GM18519 (cell line): Measurements from ENCODE around the gene PLK1.
"Not testable (repeated sequence)": the region's sequence is repeated elsewhere in the genome, so short reads cannot be mapped to it uniquely, and the experiment has no call there.

Experiments used
- ATAC-seq: cut with Tn5 transposase; IDR thresholded peaks from one replicate; pipeline ENCODE4 v1.9.1; 2021; ENCODE audit warnings: mild to moderate bottlenecking, moderate library complexity; ENCODE audit not compliant: unreplicated experiment, low FRiP score

The PLK1 gene

GRCh38 chr16:23705517-23705902 lies 26.8 kb downstream of the PLK1 start:
- ATAC-seq = no peak

GRCh38 chr16:23706439-23706838 lies 27.8 kb downstream of the PLK1 start:
- no peak for ATAC-seq

GRCh38 chr16:23709536-23709935 lies 30.8 kb downstream of the PLK1 start:
- ATAC-seq = no peak

GRCh38 chr16:23710008-23710407 lies 31.3 kb downstream of the PLK1 start:
- no peak for ATAC-seq

- no peak for ATAC-seq
Measured at GRCh38 chr16:23710504-23710903, 31.8 kb downstream of the PLK1 start.

GRCh38 chr16:23711785-23712184 lies 33.1 kb downstream of the PLK1 start:
- ATAC-seq = no peak

GRCh38 chr16:23712976-23713375 lies 34.3 kb downstream of the PLK1 start, which contains the start of gene ERN2:
Gene ERN2 (minus strand): TSS chr16:23713222. CDS start chr16:23713187, 35 bp downstream.
- ATAC-seq = no peak

- no peak for ATAC-seq
Measured at GRCh38 chr16:23716484-23716883, 37.8 kb downstream of the PLK1 start.

GRCh38 chr16:23722613-23723240 lies 44.0 kb downstream of the PLK1 start:
- not testable (repeated sequence) for ATAC-seq

- ATAC-seq = no peak
Measured at GRCh38 chr16:23724096-23724784, 45.6 kb downstream of the PLK1 start.

- ATAC-seq = no peak
Measured at GRCh38 chr16:23724785-23725131, 46.1 kb downstream of the PLK1 start.

GRCh38 chr16:23726710-23727109 lies 48.0 kb downstream of the PLK1 start:
- no peak for ATAC-seq

GRCh38 chr16:23728112-23728477 lies 49.4 kb downstream of the PLK1 start:
- ATAC-seq = no peak

- no peak for ATAC-seq
Measured at GRCh38 chr16:23729503-23730424, 51.1 kb downstream of the PLK1 start.

- ATAC-seq = no peak
Measured at GRCh38 chr16:23734176-23734893, 55.6 kb downstream of the PLK1 start.

- not testable (repeated sequence) for ATAC-seq
Measured at GRCh38 chr16:23737423-23738028, 58.8 kb downstream of the PLK1 start.

- ATAC-seq = no peak
Measured at GRCh38 chr16:23739516-23739915, 60.8 kb downstream of the PLK1 start.
